AG10803 (cell line): ENCODE measurements around the gene MYDGF.

Source experiments
- DNase-seq: peaks from one replicate; pipeline ENCODE4 v3.0.0; 2010; ENCODE audit warnings: low read depth
- H3K4me3 ChIP-seq: 2 replicates; pipeline ENCODE4 v1.5.1; 2011; ENCODE audit warnings: mild to moderate bottlenecking, low read length, control low read depth
- TF ChIP-seq, protein P1 (sequence below): conservative IDR thresholded peaks from 2 replicates; pipeline ENCODE4 v1.5.1; 2011; ENCODE audit warnings: mild to moderate bottlenecking, low read length, control low read depth, inconsistent platforms

Gene MYDGF

DNA sequence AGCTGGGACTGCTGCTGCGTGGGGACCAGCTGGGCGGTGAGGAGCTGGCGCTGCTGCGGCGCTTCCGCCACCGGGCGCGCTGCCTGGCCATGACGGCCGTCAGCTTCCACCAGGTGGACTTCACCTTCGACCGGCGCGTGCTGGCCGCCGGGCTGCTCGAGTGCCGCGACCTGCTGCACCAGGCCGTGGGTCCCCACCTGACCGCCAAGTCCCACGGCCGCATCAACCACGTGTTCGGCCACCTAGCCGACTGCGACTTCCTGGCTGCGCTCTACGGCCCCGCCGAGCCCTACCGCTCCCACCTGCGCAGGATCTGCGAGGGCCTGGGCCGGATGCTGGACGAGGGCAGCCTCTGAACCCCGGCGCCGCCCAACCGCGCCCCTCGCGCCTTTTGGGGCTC, 18.1 kb downstream of the MYDGF start:
- DNase-seq: no peak
- no peak overlapping the region for H3K4me3 ChIP-seq
- TF ChIP-seq, protein P1, sequence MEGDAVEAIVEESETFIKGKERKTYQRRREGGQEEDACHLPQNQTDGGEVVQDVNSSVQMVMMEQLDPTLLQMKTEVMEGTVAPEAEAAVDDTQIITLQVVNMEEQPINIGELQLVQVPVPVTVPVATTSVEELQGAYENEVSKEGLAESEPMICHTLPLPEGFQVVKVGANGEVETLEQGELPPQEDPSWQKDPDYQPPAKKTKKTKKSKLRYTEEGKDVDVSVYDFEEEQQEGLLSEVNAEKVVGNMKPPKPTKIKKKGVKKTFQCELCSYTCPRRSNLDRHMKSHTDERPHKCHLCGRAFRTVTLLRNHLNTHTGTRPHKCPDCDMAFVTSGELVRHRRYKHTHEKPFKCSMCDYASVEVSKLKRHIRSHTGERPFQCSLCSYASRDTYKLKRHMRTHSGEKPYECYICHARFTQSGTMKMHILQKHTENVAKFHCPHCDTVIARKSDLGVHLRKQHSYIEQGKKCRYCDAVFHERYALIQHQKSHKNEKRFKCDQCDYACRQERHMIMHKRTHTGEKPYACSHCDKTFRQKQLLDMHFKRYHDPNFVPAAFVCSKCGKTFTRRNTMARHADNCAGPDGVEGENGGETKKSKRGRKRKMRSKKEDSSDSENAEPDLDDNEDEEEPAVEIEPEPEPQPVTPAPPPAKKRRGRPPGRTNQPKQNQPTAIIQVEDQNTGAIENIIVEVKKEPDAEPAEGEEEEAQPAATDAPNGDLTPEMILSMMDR: no peak

DNA sequence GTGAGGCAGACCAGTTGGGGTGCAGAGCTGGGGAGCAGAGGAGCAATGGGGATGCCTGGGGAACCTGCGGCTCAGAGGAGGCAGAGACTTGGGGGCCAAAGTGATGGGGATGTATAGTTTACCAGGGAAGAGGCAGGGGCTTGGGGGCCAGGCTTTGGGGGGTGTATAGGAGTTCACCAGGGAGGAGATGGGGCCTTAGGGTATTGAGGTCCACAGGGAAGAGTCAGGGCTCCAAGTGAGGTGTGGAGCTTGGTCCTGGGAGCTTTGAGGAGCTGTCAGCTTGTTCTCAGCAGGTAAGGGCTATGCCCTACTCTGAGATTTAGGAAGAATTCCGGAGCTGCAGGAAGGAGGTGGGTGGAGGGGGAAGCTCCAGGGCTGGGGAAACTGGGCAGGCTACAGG, 20.0 kb downstream of the MYDGF start:
- no peak overlapping the region for H3K4me3 ChIP-seq
- TF ChIP-seq, protein P1: no peak
- DNase-seq: no peak

DNA sequence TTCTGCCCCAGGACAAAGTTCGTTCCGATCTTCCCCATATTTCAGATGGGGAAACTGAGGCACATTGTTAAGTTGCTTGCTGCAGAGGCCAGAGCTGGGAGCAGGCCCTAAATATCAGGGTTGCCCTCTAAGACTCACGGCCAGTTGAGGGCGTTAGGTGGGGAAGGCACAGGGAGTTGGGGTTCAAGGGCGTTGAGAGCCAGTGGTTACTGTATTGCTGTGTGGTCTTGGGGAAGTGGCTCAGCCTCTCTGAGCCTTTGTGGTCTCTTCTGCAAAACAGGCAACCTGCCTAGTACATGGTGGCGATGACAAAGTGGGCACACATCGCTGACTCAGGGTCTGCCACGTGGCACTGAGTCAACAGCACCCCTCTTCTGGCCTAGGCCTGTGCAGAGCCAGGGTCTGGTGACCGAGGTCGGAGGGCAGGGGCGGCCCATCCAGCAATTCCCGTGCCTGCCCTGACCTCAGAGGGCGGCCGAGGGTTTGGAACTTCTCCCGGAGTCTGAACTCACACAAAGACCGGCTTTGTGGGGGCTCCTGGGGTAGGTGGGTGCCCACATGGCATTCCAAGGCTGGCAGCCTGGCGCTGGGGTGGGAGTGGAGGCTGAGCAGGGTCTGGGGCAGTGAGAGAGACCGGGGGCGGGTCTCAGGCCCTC, 20.6 kb downstream of the MYDGF start:
- no peak overlapping the region for H3K4me3 ChIP-seq
- DNase-seq: no peak
- TF ChIP-seq, protein P1: no peak

DNA sequence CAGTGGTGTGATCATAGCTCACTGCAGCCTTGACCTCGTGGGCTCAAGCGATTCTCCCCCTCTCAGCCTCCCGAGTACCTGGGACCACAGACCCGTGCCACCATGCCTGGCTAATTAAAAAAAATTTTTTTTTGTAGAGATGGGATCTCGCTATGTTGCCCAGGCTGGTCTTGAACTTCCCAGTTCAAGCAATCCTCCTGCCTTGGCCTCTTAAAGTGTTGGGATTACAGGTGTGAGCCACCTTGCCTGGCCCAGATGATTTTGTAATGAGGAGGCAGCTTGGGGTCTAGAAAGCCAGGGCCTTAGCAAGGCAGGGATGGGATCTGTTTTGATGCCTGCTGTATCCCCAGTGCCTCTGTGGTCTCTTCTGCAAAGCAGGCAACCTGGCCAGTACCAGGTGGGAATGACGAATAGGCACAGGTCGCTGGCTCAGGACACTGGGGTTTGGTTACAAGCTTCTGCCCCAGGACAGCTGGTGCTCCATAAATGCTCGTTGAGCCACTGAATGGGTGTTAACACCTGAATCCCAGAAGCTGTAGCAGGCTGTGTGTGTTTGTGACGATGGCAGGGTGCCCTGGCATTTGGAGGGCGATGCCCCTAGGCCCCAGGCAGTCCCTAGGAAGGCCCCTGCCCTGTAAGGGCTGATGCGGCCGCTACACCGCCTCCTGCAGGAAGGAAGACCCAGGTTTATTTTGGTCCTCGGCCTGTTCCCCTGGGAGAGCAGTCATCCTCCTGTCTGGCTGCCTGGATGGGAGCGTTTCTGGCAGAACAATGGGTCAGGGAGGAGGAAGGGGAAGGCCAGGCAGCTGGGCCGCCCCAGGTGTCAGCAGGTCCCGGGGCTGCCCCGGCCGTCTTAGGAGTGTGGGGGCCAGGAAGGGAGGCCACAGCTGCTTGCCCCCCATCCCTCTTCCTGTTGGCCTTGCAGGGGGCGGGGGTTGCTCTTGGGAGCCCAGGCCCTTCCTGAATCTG, 22.2 kb downstream of the MYDGF start:
- TF ChIP-seq, protein P1: no peak
- no peak overlapping the region for H3K4me3 ChIP-seq
- DNase-seq: no peak

DNA sequence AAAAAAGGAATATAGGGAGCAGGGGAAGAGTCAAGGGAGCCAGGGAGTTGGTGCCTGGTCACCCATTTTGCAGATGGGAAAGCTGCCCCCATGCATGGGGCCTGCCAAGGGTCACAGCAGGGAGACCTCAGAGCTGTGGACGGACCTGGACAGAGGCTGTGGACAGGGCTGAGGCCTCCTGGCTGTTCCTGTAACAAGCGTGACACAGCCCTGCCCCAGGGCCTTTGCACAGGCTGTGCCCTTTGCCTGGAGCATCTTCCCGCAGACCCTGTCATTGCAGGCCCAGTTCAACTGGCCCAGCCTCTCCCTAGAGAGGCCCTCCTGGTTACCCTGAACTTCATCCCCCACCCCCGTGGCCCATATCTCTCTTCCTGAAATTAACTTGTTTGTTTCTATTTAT, 24.4 kb downstream of the MYDGF start:
- no peak for DNase-seq
- no peak overlapping the region for H3K4me3 ChIP-seq
- TF ChIP-seq, protein P1: no peak

DNA sequence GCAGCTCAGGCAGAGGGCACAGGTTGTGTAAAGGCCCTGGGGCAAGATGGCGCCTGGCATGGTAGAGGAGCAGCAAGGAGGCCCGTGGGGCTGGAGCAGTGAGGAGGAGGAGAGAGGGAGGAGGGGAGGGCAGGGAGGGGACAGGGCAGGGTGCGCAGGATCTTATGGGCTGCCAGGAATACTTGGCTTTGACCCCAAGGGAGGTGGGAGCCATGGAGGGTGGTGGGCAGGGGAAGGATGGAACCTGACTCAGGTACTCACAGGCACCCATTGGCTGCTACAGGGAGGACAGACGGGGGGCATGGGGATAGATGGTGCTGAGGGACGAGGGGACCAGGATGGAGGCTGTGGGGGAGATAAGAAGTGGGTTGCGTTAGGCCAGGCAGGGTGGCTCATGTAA, 27.5 kb downstream of the MYDGF start:
- TF ChIP-seq, protein P1: no peak
- no peak overlapping the region for H3K4me3 ChIP-seq
- DNase-seq: no peak
